Common myeloid progenitor, CD34-positive (primary cell): ENCODE results near the gene PFKFB2.

Experiments
- CTCF ChIA-PET: fragments of 350-600 bp; sonication (Branson Sonifier 250); formaldehyde crosslinking; loops from one replicate; lab custom pipeline; 2021; ENCODE audit warnings: antibody characterized with exemption; lab: Charles Lee
- POLR2A ChIA-PET: fragments of 350-600 bp; sonication (Branson Sonifier 250); formaldehyde crosslinking; loops from one replicate; lab custom pipeline; 2021; ENCODE audit warnings: antibody characterized with exemption; lab: Charles Lee
- DNase-seq, 3 donors: peaks; one replicate each; pipeline versions ENCODE4 v3.0.0 to v3.0.0-alpha.2; 2013
- H3K27ac ChIP-seq, 2 experiments: 1 replicate in 1 of 2; 2 replicates in 1 of 2; pipeline ENCODE4 v1.7.0; 2013; ENCODE audit warnings: inconsistent platforms in 2 of 2, low read length in 2 of 2, mild to moderate bottlenecking in 2 of 2, low read depth in 1 of 2, moderate library complexity in 1 of 2; ENCODE audit not compliant: severe bottlenecking in 2 of 2, insufficient read depth in 1 of 2, poor library complexity in 1 of 2
- H3K27me3 ChIP-seq, 5 experiments: replicated peaks in 2 of 5; 1 replicate in 3 of 5; 2 replicates in 2 of 5; pipeline versions ENCODE4 v1.6.1 to v1.7.0; 2013; ENCODE audit warnings: low read length in 4 of 5, mild to moderate bottlenecking in 2 of 5, moderate library complexity in 2 of 5, inconsistent platforms in 1 of 5; ENCODE audit not compliant: insufficient read depth in 5 of 5, control insufficient read depth in 4 of 5
- H3K36me3 ChIP-seq, 4 experiments: 1 replicate in 2 of 4; 2 replicates in 2 of 4; pipeline versions ENCODE4 v1.6.1 to v1.7.0; 2013; ENCODE audit warnings: low read length in 3 of 4, control low read depth in 1 of 4, mild to moderate bottlenecking in 1 of 4; ENCODE audit not compliant: control insufficient read depth in 4 of 4, insufficient read depth in 4 of 4
- H3K4me1 ChIP-seq, 4 experiments: 1 replicate in 3 of 4; 2 replicates in 1 of 4; pipeline versions ENCODE4 v1.6.1 to v1.7.1; 2013; ENCODE audit warnings: low read length in 3 of 4, mild to moderate bottlenecking in 3 of 4, control low read depth in 1 of 4, inconsistent platforms in 1 of 4, moderate library complexity in 1 of 4; ENCODE audit not compliant: control insufficient read depth in 4 of 4, insufficient read depth in 4 of 4; ENCODE audit errors: control extremely low read depth in 1 of 4
- H3K4me3 ChIP-seq, 7 experiments: 1 replicate in 4 of 7; 2 replicates in 3 of 7; pipeline versions ENCODE4 v1.5.1 to v1.7.0; 2013; ENCODE audit warnings: mild to moderate bottlenecking in 7 of 7, low read length in 6 of 7, moderate library complexity in 6 of 7, inconsistent platforms in 2 of 7, low read depth in 2 of 7, control low read depth in 1 of 7; ENCODE audit not compliant: insufficient read depth in 4 of 7, control insufficient read depth in 1 of 7; ENCODE audit errors: extremely low read depth in 1 of 7
- H3K9me3 ChIP-seq, 5 experiments: 1 replicate in 4 of 5; 2 replicates in 1 of 5; pipeline versions ENCODE4 v1.6.1 to v1.7.1; 2013; ENCODE audit warnings: low read length in 4 of 5, mild to moderate bottlenecking in 2 of 5, inconsistent platforms in 1 of 5, low read depth in 1 of 5, moderate library complexity in 1 of 5; ENCODE audit not compliant: control insufficient read depth in 4 of 5, insufficient read depth in 2 of 5; ENCODE audit errors: control extremely low read depth in 1 of 5
- WGBS: methylation state at CpG from one replicate; pipeline ENCODE4 v1.1.5; 2013; ENCODE audit not compliant: insufficient coverage; 5-methylcytosine and 5-hydroxymethylcytosine counted together

Gene PFKFB2

DNA sequence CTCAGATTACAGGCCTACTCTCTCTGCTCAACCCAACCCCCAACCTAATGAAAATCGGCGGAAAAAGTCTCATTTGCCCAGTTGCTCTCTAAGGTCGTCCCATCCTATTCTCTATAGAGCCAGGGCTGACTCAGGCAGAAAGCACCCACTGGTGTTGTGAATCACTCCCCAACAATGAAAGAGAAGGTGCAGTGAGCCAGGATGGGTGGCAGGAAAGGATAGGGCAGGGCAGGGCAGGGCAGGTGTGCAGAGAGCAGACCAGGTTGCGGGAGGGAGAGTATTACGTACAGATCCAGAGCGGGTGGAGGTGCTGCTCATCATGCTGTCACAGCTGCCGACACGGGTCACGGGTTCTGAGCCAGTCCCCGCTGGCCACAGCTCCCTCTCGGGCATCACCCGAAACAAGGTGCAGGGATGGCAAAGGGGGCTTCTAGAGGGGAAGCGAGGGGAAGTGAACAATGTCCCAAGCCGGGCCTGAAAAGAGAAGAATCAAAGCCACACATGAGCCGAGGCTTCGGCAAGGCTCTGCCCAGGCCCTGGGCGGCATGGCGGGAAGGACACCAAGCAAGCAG, 25.8 kb upstream of the PFKFB2 start:
- Histone ChIP-seq H3K27ac (no peak overlapping the region), H3K4me3 (no peak overlapping the region), H3K27me3 (peaks cover 0 to 3% (median 0%) of the 10 kb centered on the region in 5 experiments), H3K36me3 (no peaks in the 10 kb centered on the region), H3K9me3 (no peaks in the 10 kb centered on the region), H3K4me1 (peaks cover 12 to 28% (median 23%) of the 10 kb centered on the region in 4 experiments)
- ChIA-PET CTCF (interaction anchor here (1.4 to 8.4 kb wide), 2 partner anchors 20 to 21 kb away, joined by 3 to 60 read pairs; partner anchors contain the start of gene YOD1), POLR2A (no interaction called here)
- no peak for DNase-seq
- WGBS, result over 99% methylated on average over 16 of the region's 18 CpGs

DNA sequence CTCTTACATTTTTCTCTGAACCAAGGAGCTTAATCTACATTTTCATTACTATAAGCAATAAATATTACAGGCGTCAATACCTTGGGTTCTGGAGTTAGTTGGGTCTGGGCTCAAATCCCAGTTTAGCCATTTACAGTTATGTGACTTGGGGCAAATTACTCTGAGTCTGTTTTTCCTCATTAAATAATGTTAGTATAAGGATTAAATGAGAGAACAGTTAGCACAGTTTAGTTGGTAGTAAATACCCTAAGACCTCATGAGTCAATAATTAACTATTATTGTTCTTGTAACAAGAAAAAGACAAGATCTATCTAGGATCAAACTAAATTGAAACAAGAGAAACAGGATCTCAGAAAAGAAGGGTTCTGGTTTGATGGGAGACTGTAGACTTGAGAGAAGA, 25.2 kb upstream of the PFKFB2 start:
- WGBS, result no CpG with 5 or more reads among the region's 1 CpG
- H3K27ac ChIP-seq, result no peak overlapping the region
- H3K4me1 ChIP-seq, result peaks cover 12 to 33% (median 28%) of the 10 kb centered on the region in 4 experiments
- peaks cover 0 to 3% (median 0%) of the 10 kb centered on the region in 5 experiments for H3K27me3 ChIP-seq
- ChIA-PET CTCF (interaction anchor here (1.4 to 8.4 kb wide), 2 partner anchors 19 to 22 kb away, joined by 3 to 60 read pairs; partner anchors contain the start of gene YOD1), POLR2A (no interaction called here)
- no peak for DNase-seq
- no peak overlapping the region for H3K4me3 ChIP-seq
- H3K36me3 ChIP-seq, result no peaks in the 10 kb centered on the region
- H3K9me3 ChIP-seq, result no peaks in the 10 kb centered on the region

DNA sequence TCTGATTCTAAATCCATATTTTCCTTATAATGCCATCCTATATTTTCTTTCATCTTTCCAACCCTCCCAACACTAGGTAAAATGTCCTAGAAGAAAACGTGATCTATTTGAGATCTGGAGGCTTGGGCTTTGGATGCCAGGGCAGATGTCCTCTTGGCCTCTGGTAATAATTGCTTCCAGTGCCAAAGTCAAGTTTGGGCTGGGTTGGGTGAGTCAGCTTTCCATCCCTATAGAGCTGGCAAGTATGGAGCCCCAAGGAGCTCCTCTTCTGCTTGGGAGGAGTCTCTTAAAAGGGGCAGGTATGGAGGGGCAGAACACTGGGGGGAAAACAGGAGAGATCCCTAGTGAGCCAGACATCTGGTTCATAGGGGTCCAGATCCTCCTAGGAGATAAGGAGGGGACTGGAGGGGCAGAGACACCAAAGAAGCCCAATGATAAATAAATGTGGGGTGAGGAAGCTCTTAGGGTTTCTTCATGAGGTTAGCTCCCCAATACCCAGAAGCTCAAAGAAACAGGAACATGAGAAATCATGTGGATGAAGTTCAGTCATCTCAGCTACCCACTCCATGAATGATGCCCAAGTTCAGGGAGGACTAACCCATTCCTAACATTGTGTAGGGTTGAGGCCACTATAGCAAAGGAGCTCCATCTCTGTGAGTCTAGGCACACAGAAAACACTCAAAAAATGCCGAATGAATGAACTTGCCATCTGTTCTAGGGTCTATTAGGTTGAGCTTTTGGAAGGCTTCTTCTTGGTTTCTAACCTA, 24.0 kb upstream of the PFKFB2 start:
- Histone ChIP-seq H3K27ac (no peak overlapping the region), H3K36me3 (no peaks in the 10 kb centered on the region), H3K4me1 (peaks cover 5 to 29% (median 23%) of the 10 kb centered on the region in 4 experiments), H3K27me3 (peaks cover 0 to 3% (median 0%) of the 10 kb centered on the region in 5 experiments), H3K4me3 (no peak overlapping the region), H3K9me3 (no peaks in the 10 kb centered on the region)
- 100% methylated on average over 1 of the region's 2 CpGs for WGBS
- no peak for DNase-seq
- ChIA-PET CTCF (interaction anchor here (0.8 to 8.4 kb wide), 5 partner anchors 9 to 95 kb away, joined by 3 to 60 read pairs (median 4); partner anchors contain the start of gene YOD1), POLR2A (no interaction called here)

DNA sequence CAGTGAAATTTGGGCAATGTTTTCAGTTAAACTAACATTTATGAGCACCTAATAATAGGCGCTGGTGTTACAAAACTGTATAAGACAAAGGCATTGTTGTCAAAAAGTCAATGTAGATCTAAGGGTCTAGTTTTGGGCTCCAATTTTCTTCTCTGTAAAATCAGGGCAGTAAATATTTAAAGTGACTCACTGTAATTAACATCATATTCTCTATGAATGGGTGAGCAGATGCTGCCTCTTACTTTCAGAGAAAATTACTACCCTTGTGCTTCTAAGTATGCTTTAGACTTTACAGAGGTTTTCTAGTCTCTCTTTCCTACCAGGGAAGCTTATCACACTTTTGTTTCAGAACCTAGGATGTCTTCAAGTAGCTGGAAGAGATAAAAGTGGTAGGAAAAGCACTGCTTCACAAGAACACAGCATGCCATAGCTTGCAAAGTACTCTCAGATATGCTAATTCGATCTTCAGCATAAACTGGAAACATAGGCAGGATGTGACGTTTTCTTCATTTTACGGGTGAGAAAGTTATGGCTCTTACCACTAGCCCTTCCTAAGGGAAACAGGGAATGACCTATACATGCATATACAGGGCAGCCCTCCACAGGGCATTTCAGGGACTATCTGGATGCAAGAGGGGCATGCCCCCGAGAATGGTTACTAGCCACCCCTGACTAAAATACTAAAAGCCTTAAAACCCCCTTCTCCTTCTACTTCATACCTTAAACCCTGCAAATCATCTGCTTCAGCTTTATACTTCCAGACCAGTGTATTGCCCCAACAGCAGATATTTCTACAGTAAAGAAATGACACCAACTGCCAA, 23.2 kb upstream of the PFKFB2 start:
- Histone ChIP-seq H3K27ac (no peak overlapping the region), H3K4me3 (no peak overlapping the region), H3K36me3 (no peaks in the 10 kb centered on the region), H3K4me1 (peaks cover 5 to 21% (median 15%) of the 10 kb centered on the region in 4 experiments), H3K27me3 (peaks cover 0 to 3% (median 0%) of the 10 kb centered on the region in 5 experiments), H3K9me3 (no peaks in the 10 kb centered on the region)
- ChIA-PET POLR2A (no interaction called here), CTCF (interaction anchor here (1.1 to 8.4 kb wide), 5 partner anchors 8 to 19 kb away, joined by 3 to 60 read pairs (median 4); partner anchors contain the start of gene YOD1)
- DNase-seq, result no peak
- WGBS, result 98% methylated on average over 5 of the region's 5 CpGs

DNA sequence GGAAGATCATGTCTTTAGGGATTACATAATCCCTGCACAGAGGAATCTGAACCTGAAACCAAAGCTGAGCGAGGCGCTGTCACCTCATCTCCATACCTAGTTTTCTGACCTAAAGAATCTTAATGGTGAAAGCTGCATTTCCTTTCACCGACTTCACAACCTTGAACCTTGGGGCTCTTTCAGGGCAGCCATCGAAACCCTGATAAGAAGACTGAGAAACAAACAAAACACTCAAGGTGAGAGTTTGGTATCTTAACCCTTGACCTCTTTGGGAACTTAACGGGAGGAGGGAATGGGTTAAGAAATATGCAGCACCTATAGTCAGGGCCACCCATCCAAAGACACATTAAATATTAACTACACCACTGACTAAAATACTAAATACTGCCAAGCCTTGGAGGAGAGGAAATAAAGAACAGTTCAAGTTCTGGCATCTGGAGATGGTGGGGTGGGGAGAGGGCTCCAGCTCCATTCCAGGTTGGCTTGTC, 22.5 kb upstream of the PFKFB2 start:
- Histone ChIP-seq H3K27me3 (peaks cover 0 to 3% (median 0%) of the 10 kb centered on the region in 5 experiments), H3K27ac (no peak overlapping the region), H3K9me3 (no peaks in the 10 kb centered on the region), H3K4me3 (no peak overlapping the region), H3K36me3 (no peaks in the 10 kb centered on the region), H3K4me1 (peaks cover 5 to 14% (median 10%) of the 10 kb centered on the region in 4 experiments)
- 100% methylated on average over 3 of the region's 5 CpGs for WGBS
- ChIA-PET POLR2A (no interaction called here), CTCF (interaction anchor here (1.1 to 8.4 kb wide), 3 partner anchors 9 to 17 kb away, joined by 3 to 60 read pairs (median 4); partner anchors contain the start of gene YOD1)
- no peak for DNase-seq

DNA sequence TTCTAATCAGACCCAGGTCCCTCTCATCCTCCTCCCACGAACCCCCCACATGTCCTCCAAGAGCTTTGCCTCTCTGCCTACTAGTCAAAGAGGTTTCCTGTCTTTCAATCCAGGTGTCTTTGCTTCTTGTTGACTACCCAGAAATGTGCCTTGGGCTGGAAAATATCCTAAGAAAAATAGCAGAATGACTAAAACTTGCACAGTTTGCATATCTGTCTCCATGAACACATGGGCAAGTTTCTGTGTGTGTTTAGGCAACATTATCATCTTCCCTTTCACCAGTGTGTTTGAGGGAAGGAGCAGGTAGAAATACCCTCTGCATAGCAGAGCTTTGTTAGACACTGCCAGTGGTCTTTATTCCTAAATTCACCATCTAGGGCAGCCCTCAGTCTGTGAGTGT, 22.1 kb upstream of the PFKFB2 start:
- H3K27ac ChIP-seq, result no peak overlapping the region
- no peak overlapping the region for H3K4me3 ChIP-seq
- H3K36me3 ChIP-seq, result no peaks in the 10 kb centered on the region
- no peak for DNase-seq
- 100% methylated on average over 1 of the region's 1 CpG for WGBS
- POLR2A ChIA-PET, result no interaction called here
- H3K9me3 ChIP-seq, result no peaks in the 10 kb centered on the region
- H3K27me3 ChIP-seq, result peaks cover 0 to 3% (median 0%) of the 10 kb centered on the region in 5 experiments
- peaks cover 4 to 11% (median 7%) of the 10 kb centered on the region in 4 experiments for H3K4me1 ChIP-seq
- CTCF ChIA-PET, result interaction anchor here (0.8 to 8.4 kb wide), 3 partner anchors 9 to 26 kb away, joined by 3 to 60 read pairs (median 4); partner anchors contain the start of gene YOD1
